ENCODE results near the gene FLNB. TPM values are rescaled to one million over a fixed set of nuclear protein-coding genes. Genes with fewer than 3 reads are reported as not detected.

Gene FLNB
- total RNA-seq, 1 donor from 2014 or later = 4.4 TPM

- DNase-seq (ENCODE audit: low read depth) = no peak
Measured at GRCh38 chr3:58009026-58009748, 965 bp downstream of the FLNB start.

GRCh38 chr3:58009749-58010535 lies 1.7 kb downstream of the FLNB start:
- DNase-seq (ENCODE audit: low read depth) = no peak

- no peak for DNase-seq (ENCODE audit: low read depth)
Measured at GRCh38 chr3:58010562-58010961, 2.3 kb downstream of the FLNB start.

- no peak for DNase-seq (ENCODE audit: low read depth)
Measured at GRCh38 chr3:58011580-58011979, 3.4 kb downstream of the FLNB start.

- DNase-seq (ENCODE audit: low read depth) = no peak
Measured at GRCh38 chr3:58012302-58012701, 4.1 kb downstream of the FLNB start.

GRCh38 chr3:58013099-58013498 lies 4.9 kb downstream of the FLNB start:
- DNase-seq (ENCODE audit: low read depth) = no peak

GRCh38 chr3:58013973-58014649 lies 5.9 kb downstream of the FLNB start:
- DNase-seq (ENCODE audit: low read depth) = peak; percentile 51

- no peak for DNase-seq (ENCODE audit: low read depth)
Measured at GRCh38 chr3:58015520-58015915, 7.3 kb downstream of the FLNB start.

GRCh38 chr3:58016710-58017109 lies 8.5 kb downstream of the FLNB start:
- no peak for DNase-seq (ENCODE audit: low read depth)

- no peak for DNase-seq (ENCODE audit: low read depth)
Measured at GRCh38 chr3:58018892-58019742, 10.9 kb downstream of the FLNB start.

GRCh38 chr3:58020783-58021071 lies 12.5 kb downstream of the FLNB start:
- DNase-seq (ENCODE audit: low read depth) = no peak

GRCh38 chr3:58021072-58021959 lies 13.1 kb downstream of the FLNB start:
- no peak for DNase-seq (ENCODE audit: low read depth)

GRCh38 chr3:58021962-58022361 lies 13.7 kb downstream of the FLNB start:
- no peak for DNase-seq (ENCODE audit: low read depth)

GRCh38 chr3:58022490-58022889 lies 14.3 kb downstream of the FLNB start:
- no peak for DNase-seq (ENCODE audit: low read depth)

GRCh38 chr3:58023531-58023930 lies 15.3 kb downstream of the FLNB start:
- peak; percentile 50 for DNase-seq (ENCODE audit: low read depth)

GRCh38 chr3:58025406-58025805 lies 17.2 kb downstream of the FLNB start:
- DNase-seq (ENCODE audit: low read depth) = no peak

- peak; percentile 73 for DNase-seq (ENCODE audit: low read depth)
Measured at GRCh38 chr3:58025837-58026569, 17.8 kb downstream of the FLNB start.

GRCh38 chr3:58026598-58026997 lies 18.4 kb downstream of the FLNB start:
- no peak for DNase-seq (ENCODE audit: low read depth)

GRCh38 chr3:58027704-58028317 lies 19.6 kb downstream of the FLNB start:
- DNase-seq (ENCODE audit: low read depth) = no peak
